Natural killer cell (primary cell): ENCODE results near the gene ILDR2. TPM values are rescaled to one million over a fixed set of nuclear protein-coding genes. Genes with fewer than 3 reads are reported as not detected.

ENCODE experiments used
- ATAC-seq, 3 donors: fragments of 150-1000 bp in 2 of 3; fragments of 200-7000 bp in 1 of 3; cut with Tn5 transposase; 1 replicate in 1 of 3; 2 replicates in 2 of 3; pipeline ENCODE4 v1.10.0; 2021; ENCODE audit warnings: mild to moderate bottlenecking in 2 of 3, moderate library complexity in 2 of 3
- DNase-seq, 2 donors: peaks; one replicate each; pipeline versions ENCODE4 v3.0.0 to v3.0.0-alpha.2; 2013 to 2021; ENCODE audit warnings: mixed read lengths in 1 of 2
- H3K27ac ChIP-seq: one replicate; pipeline ENCODE4 v1.5.1; 2013; ENCODE audit warnings: mild to moderate bottlenecking, low read length
- H3K27me3 ChIP-seq: one replicate; pipeline ENCODE4 v1.6.1; 2013; ENCODE audit warnings: low read length; ENCODE audit not compliant: control insufficient read depth, insufficient read depth
- H3K36me3 ChIP-seq: one replicate; pipeline ENCODE4 v1.6.1; 2013; ENCODE audit warnings: low read length; ENCODE audit not compliant: control insufficient read depth, insufficient read depth
- H3K4me1 ChIP-seq: one replicate; pipeline ENCODE4 v1.6.1; 2013; ENCODE audit warnings: low read length; ENCODE audit not compliant: control insufficient read depth, insufficient read depth
- H3K4me3 ChIP-seq: one replicate; pipeline ENCODE4 v1.5.1; 2013; ENCODE audit warnings: low read length
- H3K9me3 ChIP-seq: one replicate; pipeline ENCODE4 v1.6.1; 2013; ENCODE audit warnings: low read length; ENCODE audit not compliant: control insufficient read depth, insufficient read depth
- H3K27ac Mint-ChIP-seq, 2 donors: one replicate each; pipeline ENCODE4 v1.8.0; 2022; ENCODE audit warnings: mild to moderate bottlenecking in 2 of 2, mixed read lengths in 2 of 2, moderate library complexity in 1 of 2
- H3K27me3 Mint-ChIP-seq, 2 donors: one replicate each; pipeline ENCODE4 v1.8.0; 2022; ENCODE audit warnings: low read depth in 2 of 2, mixed read lengths in 2 of 2
- H3K36me3 Mint-ChIP-seq: one replicate; pipeline ENCODE4 v1.8.0; 2022; ENCODE audit warnings: mixed read lengths
- H3K4me1 Mint-ChIP-seq, 2 donors: one replicate each; pipeline ENCODE4 v1.8.0; 2022; ENCODE audit warnings: mixed read lengths in 2 of 2
- H3K4me3 Mint-ChIP-seq: one replicate; pipeline ENCODE4 v1.8.0; 2022; ENCODE audit warnings: mild to moderate bottlenecking, moderate library complexity, mixed read lengths
- H3K9me3 Mint-ChIP-seq, 2 donors: one replicate each; pipeline ENCODE4 v1.8.0; 2022; ENCODE audit warnings: mixed read lengths in 2 of 2
- CTCF ChIP-seq: fragments of 200-600 bp; IDR thresholded peaks from one replicate; pipeline ENCODE4 v1.8.0; 2022; ENCODE audit warnings: antibody characterized with exemption
- WGBS: methylation state at CpG from one replicate; pipeline ENCODE4 v1.1.7; 2013; ENCODE audit warnings: missing lambda C conversion rate; ENCODE audit not compliant: insufficient coverage; 5-methylcytosine and 5-hydroxymethylcytosine counted together
- intact Hi-C: fragments of 100-400 bp; cut with micrococcal nuclease; formaldehyde crosslinking; loops from one replicate; pipeline ENCODE4 v1.14.2; 2022
- total RNA-seq, 4 donors: library from RNA; stranded (reverse); fragments of 120-200 nt in 1 of 4; gene quantifications; one replicate each; pipeline versions ENCODE4 v1.2.3 to v1.2.4, GENCODE V29; 2013 to 2022

Gene ILDR2
- total RNA-seq, 3 donors from 2014 or later (not counting 1 experiment from before 2014, with no cell fraction given): 2.4 to 4.3 (median 2.8) TPM

- Histone ChIP-seq H3K27me3 (no peaks in the 10 kb centered on the region), H3K4me3 (no peak overlapping the region), H3K27ac (no peak overlapping the region), H3K4me1 (no peaks in the 10 kb centered on the region), H3K9me3 (no peaks in the 10 kb centered on the region), H3K36me3 (no peaks in the 10 kb centered on the region)
- Mint-ChIP-seq H3K27me3 (peaks cover 0 to 5% of the 10 kb centered on the region in 2 donors), H3K4me1 (peaks cover 6% of the 10 kb centered on the region in 2 donors), H3K9me3 (no peaks in the 10 kb centered on the region), H3K27ac (no peak overlapping the region), H3K4me3 (no peak overlapping the region), H3K36me3 (no peaks in the 10 kb centered on the region)
- 97% methylated on average over 5 of the region's 5 CpGs for whole genome bisulfite sequencing
- DNase-seq: no peak
- intact Hi-C loops: no loop called here
- no peak for TF ChIP-seq CTCF
- no peak for ATAC-seq
These were observed 35.5 kb downstream of the ILDR2 start for GRCh38 chr1:166939741-166940375.

GRCh38 chr1:166937962-166938361 is 37.4 kb downstream of the ILDR2 start:
- H3K36me3 ChIP-seq: no peaks in the 10 kb centered on the region
- H3K9me3 ChIP-seq: no peaks in the 10 kb centered on the region
- H3K27ac ChIP-seq: no peak overlapping the region
- H3K27me3 ChIP-seq: no peaks in the 10 kb centered on the region
- no peak for TF ChIP-seq CTCF
- intact Hi-C loops: no loop called here
- Mint-ChIP-seq H3K27ac (no peak overlapping the region), H3K4me1 (no peaks in the 10 kb centered on the region), H3K9me3 (no peaks in the 10 kb centered on the region), H3K4me3 (no peak overlapping the region), H3K27me3 (peaks cover 0 to 2% of the 10 kb centered on the region in 2 donors), H3K36me3 (no peaks in the 10 kb centered on the region)
- no peaks in the 10 kb centered on the region for H3K4me1 ChIP-seq
- no peak overlapping the region for H3K4me3 ChIP-seq
- DNase-seq (no peak), ATAC-seq (no peak)
- WGBS: 100% methylated on average over 2 of the region's 2 CpGs

- Histone ChIP-seq H3K4me1 (no peaks in the 10 kb centered on the region), H3K27ac (no peak overlapping the region), H3K27me3 (no peaks in the 10 kb centered on the region), H3K9me3 (no peaks in the 10 kb centered on the region), H3K36me3 (no peaks in the 10 kb centered on the region), H3K4me3 (no peak overlapping the region)
- 94% methylated on average over 4 of the region's 4 CpGs for WGBS
- no peaks in the 10 kb centered on the region for H3K4me1 Mint-ChIP-seq
- DNase-seq (no peak), ATAC-seq (no peak)
- intact Hi-C loops: no loop called here
- H3K27me3 Mint-ChIP-seq: no peaks in the 10 kb centered on the region
- TF ChIP-seq CTCF: no peak
- no peaks in the 10 kb centered on the region for H3K9me3 Mint-ChIP-seq
- H3K27ac Mint-ChIP-seq: no peak overlapping the region
- H3K4me3 Mint-ChIP-seq: no peak overlapping the region
- H3K36me3 Mint-ChIP-seq: no peaks in the 10 kb centered on the region
These were observed 38.0 kb downstream of the ILDR2 start for GRCh38 chr1:166937329-166937728.

- Histone ChIP-seq H3K27ac (no peak overlapping the region), H3K36me3 (no peaks in the 10 kb centered on the region), H3K27me3 (no peaks in the 10 kb centered on the region), H3K9me3 (no peaks in the 10 kb centered on the region), H3K4me1 (no peaks in the 10 kb centered on the region), H3K4me3 (no peak overlapping the region)
- Mint-ChIP-seq H3K27ac (no peak overlapping the region), H3K9me3 (no peaks in the 10 kb centered on the region), H3K27me3 (no peaks in the 10 kb centered on the region), H3K4me3 (no peak overlapping the region), H3K4me1 (no peaks in the 10 kb centered on the region), H3K36me3 (no peaks in the 10 kb centered on the region)
- DNase-seq (no peak), ATAC-seq (no peak)
- intact Hi-C loops: no loop called here
- 88% methylated on average over 1 of the region's 1 CpG for WGBS
- no peak for TF ChIP-seq CTCF
These were observed 41.7 kb downstream of the ILDR2 start for GRCh38 chr1:166933633-166934032.
